ENCODE results near the gene SUSD4.
"Not testable (repeated sequence)": the region's sequence is repeated elsewhere in the genome, so short reads cannot be mapped to it uniquely, and the experiment has no call there.

Gene SUSD4, protein sequence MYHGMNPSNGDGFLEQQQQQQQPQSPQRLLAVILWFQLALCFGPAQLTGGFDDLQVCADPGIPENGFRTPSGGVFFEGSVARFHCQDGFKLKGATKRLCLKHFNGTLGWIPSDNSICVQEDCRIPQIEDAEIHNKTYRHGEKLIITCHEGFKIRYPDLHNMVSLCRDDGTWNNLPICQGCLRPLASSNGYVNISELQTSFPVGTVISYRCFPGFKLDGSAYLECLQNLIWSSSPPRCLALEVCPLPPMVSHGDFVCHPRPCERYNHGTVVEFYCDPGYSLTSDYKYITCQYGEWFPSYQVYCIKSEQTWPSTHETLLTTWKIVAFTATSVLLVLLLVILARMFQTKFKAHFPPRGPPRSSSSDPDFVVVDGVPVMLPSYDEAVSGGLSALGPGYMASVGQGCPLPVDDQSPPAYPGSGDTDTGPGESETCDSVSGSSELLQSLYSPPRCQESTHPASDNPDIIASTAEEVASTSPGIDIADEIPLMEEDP

GRCh38 chr1:223363856-223364684, at the start of gene SUSD4:
SUSD4 (minus strand) TSS chr1:223364176; CDS start chr1:223363425, 751 bp downstream.
- peak in 1 of 2 experiments; percentile 19 for DNase-seq

DNA sequence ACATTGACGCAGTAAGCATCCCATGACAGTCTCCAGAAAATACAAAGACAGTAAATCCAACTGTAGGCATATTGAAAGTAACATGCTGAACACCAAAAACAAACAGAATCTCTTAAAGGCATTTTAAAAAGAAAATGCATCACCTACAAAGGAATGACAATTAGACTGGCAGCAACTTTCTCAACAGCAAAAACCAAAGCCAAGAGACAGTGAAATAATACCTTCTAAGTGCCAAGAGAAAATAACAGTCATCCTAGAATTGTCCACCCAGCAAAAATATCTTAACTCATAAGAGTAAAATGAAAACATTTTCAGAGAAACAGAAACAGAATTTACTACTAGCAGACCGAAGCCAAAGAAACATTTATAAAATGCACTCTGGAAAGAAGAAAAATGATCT, 49.2 kb upstream of the SUSD4 start:
- DNase-seq: no peak

DNA sequence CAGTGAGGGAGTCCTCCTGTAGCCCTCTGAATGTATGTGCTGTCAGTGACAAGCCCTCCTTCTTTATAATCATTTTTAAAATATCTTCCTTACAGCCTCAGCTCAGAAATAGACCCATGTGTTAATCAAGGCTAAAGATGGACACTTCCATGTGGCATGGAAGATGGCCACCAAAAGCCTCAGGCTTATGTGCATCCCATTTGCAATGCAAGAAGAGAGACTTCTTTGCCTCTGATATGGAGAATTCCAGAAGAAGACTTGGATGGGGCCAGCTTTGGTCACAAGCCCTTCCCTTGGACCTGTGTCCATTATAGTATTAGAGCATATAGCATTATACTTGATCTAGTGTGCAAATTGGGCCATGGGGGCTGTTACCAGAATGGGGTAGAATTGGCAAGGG, 47.7 kb upstream of the SUSD4 start:
- no peak for DNase-seq

DNA sequence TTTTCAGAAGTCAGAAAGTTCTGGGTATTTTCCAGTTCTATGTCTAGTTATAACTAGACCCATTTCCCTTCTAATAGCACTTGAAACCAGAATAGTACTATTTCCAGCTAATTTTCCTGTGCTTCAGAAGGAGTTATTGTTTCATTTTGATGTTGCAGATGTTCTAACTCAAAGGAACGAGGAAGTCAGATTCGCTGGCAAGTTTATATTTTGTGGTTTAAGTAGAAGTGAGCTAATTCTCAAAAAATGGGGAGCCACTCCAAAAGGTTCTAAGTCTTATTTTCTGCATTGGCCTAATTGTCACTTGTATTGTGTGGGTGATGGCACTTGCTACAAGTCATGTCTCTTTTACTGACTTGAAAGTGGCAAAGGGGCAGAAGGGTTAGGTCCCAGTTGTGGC, 47.3 kb upstream of the SUSD4 start:
- DNase-seq: no peak

GRCh38 chr1:223410036-223410435, 46.1 kb upstream of the SUSD4 start:
- DNase-seq: no peak

DNA sequence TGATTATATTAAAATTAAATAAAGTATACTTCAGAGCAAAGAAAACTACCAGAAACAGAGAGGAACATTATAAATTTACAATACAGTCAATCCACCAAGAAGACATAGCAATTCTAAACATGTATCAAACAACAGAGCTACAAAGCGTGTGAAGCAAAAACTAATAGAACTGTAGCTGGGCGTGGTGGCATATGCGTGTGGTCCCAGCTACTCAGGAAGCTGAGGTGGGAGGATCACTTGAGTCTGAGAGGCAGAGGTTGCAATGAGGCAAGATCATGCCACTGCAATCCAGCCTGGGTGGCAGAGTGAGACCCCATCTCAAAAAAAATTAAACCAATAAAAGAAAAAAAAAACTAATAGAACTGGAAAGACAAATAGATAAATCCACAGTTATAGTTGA, 41.5 kb upstream of the SUSD4 start:
- DNase-seq: no peak

GRCh38 chr1:223403184-223403815, 39.3 kb upstream of the SUSD4 start:
- DNase-seq: no peak

DNA sequence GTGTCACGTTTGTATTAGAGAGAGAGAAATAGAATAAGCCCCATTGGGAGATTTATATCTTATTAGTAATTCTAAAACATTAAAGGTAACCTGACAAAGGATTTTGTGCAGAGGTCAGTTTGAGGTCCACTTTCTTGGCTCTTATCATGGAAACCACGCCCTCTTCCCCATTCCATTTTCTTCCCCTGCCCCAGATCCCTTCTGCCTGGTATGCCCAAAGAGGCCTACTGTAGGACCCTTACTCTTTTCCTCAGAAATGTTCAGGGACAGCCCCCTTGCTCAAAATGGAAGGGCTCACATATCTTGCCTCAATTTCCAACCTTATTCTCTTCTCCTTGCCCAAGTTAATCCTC, 38.8 kb upstream of the SUSD4 start:
- no peak for DNase-seq

- DNase-seq: no peak
These were observed 38.2 kb upstream of the SUSD4 start for GRCh38 chr1:223401873-223402789.

DNA sequence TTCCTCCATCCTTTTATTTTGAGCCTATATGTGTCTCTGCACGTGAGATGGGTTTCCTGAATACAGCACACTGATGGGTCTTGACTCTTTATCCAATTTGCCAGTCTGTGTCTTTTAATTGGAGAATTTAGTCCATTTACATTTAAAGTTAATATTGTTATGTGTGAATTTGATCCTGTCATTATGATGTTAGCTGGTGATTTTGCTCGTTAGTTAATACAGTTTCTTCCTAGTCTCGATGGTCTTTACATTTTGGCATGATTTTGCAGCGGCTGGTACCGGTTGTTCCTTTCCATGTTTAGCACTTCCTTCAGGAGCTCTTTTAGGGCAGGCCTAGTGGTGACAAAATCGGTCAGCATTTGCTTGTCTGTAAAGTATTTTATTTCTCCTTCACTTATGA, 35.4 kb upstream of the SUSD4 start:
- DNase-seq: not testable (repeated sequence)

DNA sequence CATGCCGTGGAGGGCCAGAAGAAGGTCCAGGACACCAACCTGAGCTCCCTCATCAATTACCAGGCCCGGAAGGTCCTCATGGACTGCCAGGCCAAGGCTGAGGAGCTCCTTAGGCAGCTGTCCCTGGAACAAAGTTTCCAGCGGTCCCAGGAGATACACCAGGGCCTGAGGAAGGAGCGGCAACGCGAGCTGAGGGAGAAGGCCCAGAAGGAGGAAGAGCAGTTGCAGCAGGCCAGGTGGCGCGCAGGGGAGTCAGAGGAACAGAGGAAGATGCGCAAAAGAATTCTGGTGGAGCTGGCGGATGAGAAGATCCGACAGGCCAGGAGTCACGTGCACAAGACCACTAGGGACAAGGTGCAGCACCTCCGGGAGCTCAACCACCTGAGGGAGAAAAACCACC, 30.7 kb upstream of the SUSD4 start:
- DNase-seq: no peak

DNA sequence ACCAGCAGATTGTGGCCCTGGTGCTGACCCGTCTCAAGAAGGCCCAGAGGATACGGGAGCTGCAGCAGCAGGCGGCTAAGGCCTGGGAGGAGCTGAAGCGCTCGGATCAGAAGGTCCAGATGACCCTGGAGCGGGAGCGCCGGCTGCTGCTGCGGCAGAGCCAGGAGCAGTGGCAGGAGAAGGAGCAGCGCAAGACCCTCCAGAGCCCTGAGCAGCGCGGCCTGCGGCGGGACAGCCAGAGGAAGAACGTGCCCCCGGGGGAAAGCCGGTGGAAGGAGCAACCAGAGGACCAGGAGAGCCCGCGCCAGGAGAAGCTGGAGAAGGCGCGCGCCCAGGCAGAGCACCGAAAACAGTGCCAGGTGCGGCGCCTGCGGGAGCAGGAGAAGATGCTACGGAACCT, 30.3 kb upstream of the SUSD4 start:
- DNase-seq: no peak

- no peak for DNase-seq
These were observed 29.6 kb upstream of the SUSD4 start, which contains the start of gene CCDC185 for GRCh38 chr1:223393275-223394214. CCDC185 (plus strand) TSS chr1:223393415; CDS start chr1:223393476, 61 bp downstream.

DNA sequence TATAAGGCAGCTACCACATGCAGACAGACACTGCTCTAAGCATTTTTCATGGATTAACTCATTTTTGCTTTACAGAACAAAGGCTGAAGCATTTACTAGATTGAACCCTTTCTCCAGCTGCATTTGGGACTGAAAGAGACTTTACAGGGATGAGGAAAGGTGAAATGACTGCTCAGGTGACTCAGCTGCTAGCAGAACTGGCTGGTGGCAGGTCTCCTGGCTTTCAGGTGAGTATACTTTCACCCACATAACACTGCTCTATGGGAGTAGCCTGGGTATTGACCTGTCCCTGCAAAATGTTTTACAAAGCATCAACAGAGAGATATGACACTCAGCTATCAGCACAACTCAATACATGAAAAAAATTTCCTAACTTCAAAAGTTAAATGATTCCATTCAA, 26.6 kb upstream of the SUSD4 start:
- DNase-seq: no peak

GRCh38 chr1:223386013-223386412, 22.0 kb upstream of the SUSD4 start:
- no peak for DNase-seq

GRCh38 chr1:223378754-223379153, 14.8 kb upstream of the SUSD4 start:
- no peak for DNase-seq

DNA sequence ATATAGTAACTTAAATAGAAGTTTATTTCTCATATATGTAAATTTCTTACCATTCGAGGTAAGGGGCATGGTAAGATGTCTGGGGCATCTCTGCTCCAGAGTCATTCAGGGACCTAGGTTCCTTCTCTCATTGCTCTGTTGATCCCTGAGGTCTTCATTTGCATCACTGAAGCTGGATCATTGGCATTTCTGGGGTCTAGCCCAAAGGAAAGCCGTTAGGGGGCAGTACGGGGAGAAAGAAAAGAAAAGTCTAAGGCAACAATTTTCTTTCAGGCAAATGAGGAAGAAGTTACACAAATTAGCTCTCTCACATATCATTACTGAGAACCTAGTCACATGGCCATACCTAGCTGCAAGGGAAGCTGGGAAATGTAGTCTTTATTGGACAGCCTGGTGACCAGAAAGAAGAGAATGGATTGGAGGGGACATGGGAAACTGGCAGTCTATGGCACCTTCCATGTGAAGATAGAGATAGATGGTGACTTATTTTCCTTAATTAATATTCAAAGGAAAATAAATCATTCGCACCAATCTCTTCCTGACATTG, 10.2 kb upstream of the SUSD4 start:
- DNase-seq: no peak

- peak in 1 of 2 experiments; percentile 2 for DNase-seq
These were observed 858 bp upstream of the SUSD4 start for GRCh38 chr1:223364685-223365382.

- DNase-seq: peak in 1 of 2 experiments; percentile 5
These were observed 720 bp downstream of the SUSD4 start for GRCh38 chr1:223363057-223363855.
